ENCODE measurements around the gene RAET1L.

DNA sequence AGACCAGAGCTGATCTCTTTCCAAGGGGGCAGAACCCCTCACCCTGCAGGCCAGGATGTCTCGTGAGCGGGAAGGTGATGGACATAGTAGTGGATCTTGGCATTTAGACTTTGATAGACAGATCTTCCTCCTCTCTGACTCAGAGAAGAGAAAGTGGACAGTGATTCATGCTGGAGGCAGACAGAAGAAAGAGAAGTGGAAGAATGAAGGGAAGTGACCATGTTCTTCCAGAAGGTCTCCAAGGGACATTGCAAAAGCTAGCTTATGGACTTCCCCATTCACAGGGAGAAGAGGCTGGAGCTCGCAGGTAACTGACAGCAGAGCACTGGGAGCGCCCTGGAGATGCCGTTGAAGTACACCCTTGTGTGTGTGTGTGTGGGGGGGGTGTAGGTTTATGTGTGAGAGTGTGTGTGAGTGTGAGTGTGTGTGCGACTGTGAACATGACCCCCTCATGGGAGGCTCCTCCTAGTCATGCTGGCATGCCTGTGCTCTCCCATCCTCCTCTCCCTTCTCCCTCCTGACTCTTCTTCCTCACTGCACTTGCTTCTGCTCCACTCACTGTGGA, 8.0 kb upstream of the RAET1L start:
- TF ChIP-seq, protein P1, sequence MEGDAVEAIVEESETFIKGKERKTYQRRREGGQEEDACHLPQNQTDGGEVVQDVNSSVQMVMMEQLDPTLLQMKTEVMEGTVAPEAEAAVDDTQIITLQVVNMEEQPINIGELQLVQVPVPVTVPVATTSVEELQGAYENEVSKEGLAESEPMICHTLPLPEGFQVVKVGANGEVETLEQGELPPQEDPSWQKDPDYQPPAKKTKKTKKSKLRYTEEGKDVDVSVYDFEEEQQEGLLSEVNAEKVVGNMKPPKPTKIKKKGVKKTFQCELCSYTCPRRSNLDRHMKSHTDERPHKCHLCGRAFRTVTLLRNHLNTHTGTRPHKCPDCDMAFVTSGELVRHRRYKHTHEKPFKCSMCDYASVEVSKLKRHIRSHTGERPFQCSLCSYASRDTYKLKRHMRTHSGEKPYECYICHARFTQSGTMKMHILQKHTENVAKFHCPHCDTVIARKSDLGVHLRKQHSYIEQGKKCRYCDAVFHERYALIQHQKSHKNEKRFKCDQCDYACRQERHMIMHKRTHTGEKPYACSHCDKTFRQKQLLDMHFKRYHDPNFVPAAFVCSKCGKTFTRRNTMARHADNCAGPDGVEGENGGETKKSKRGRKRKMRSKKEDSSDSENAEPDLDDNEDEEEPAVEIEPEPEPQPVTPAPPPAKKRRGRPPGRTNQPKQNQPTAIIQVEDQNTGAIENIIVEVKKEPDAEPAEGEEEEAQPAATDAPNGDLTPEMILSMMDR (IDR thresholded peaks at IDR 0.05): no peak
- no peak for TF ChIP-seq NR1H2 (CRISPR knock-in tag; IDR thresholded peaks at IDR 0.05)
- TF ChIP-seq, protein P2, sequence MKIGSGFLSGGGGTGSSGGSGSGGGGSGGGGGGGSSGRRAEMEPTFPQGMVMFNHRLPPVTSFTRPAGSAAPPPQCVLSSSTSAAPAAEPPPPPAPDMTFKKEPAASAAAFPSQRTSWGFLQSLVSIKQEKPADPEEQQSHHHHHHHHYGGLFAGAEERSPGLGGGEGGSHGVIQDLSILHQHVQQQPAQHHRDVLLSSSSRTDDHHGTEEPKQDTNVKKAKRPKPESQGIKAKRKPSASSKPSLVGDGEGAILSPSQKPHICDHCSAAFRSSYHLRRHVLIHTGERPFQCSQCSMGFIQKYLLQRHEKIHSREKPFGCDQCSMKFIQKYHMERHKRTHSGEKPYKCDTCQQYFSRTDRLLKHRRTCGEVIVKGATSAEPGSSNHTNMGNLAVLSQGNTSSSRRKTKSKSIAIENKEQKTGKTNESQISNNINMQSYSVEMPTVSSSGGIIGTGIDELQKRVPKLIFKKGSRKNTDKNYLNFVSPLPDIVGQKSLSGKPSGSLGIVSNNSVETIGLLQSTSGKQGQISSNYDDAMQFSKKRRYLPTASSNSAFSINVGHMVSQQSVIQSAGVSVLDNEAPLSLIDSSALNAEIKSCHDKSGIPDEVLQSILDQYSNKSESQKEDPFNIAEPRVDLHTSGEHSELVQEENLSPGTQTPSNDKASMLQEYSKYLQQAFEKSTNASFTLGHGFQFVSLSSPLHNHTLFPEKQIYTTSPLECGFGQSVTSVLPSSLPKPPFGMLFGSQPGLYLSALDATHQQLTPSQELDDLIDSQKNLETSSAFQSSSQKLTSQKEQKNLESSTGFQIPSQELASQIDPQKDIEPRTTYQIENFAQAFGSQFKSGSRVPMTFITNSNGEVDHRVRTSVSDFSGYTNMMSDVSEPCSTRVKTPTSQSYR (CRISPR knock-in tag; IDR thresholded peaks at IDR 0.05): no peak
- TF ChIP-seq TCF7 (CRISPR knock-in tag; IDR thresholded peaks at IDR 0.05; ENCODE audit: low read depth): no peak

Measured in WTC11 (cell line).